HG02870 (cell line): Measurements from ENCODE around the gene PLXDC1.

Experiments used
- ATAC-seq: cut with Tn5 transposase; IDR thresholded peaks from one replicate; pipeline ENCODE4 v1.9.1; 2021; ENCODE audit warnings: mild to moderate bottlenecking, moderate library complexity; ENCODE audit not compliant: unreplicated experiment

PLXDC1 gene

GRCh38 chr17:39158623-39159022 lies 7.2 kb upstream of the PLXDC1 start:
- no peak for ATAC-seq

- no peak for ATAC-seq
Measured at GRCh38 chr17:39156491-39156890, 5.1 kb upstream of the PLXDC1 start.

GRCh38 chr17:39155654-39156053 lies 4.2 kb upstream of the PLXDC1 start:
- no peak for ATAC-seq

- ATAC-seq: peak; percentile 42
Measured at GRCh38 chr17:39153599-39154051, 2.2 kb upstream of the PLXDC1 start.

GRCh38 chr17:39151943-39152818 lies 744 bp upstream of the PLXDC1 start:
- ATAC-seq: no peak

- ATAC-seq: no peak
Measured at GRCh38 chr17:39150795-39151149, 665 bp downstream of the PLXDC1 start.

GRCh38 chr17:39150104-39150634 lies 1.3 kb downstream of the PLXDC1 start:
- ATAC-seq: no peak

GRCh38 chr17:39147221-39148185 lies 3.9 kb downstream of the PLXDC1 start:
- no peak for ATAC-seq

GRCh38 chr17:39146273-39146672 lies 5.2 kb downstream of the PLXDC1 start:
- ATAC-seq: no peak

- no peak for ATAC-seq
Measured at GRCh38 chr17:39145143-39145542, 6.3 kb downstream of the PLXDC1 start.

GRCh38 chr17:39144416-39144840 lies 7.0 kb downstream of the PLXDC1 start:
- ATAC-seq: no peak

- ATAC-seq: no peak
Measured at GRCh38 chr17:39143552-39144093, 7.8 kb downstream of the PLXDC1 start.

GRCh38 chr17:39141915-39142664 lies 9.3 kb downstream of the PLXDC1 start:
- no peak for ATAC-seq

- ATAC-seq: no peak
Measured at GRCh38 chr17:39141294-39141693, 10.1 kb downstream of the PLXDC1 start.

- no peak for ATAC-seq
Measured at GRCh38 chr17:39139561-39139960, 11.9 kb downstream of the PLXDC1 start.

- no peak for ATAC-seq
Measured at GRCh38 chr17:39139161-39139511, 12.3 kb downstream of the PLXDC1 start.

- ATAC-seq: no peak
Measured at GRCh38 chr17:39138431-39139160, 12.8 kb downstream of the PLXDC1 start.

GRCh38 chr17:39134878-39135277 lies 16.6 kb downstream of the PLXDC1 start:
- ATAC-seq: no peak

- ATAC-seq: no peak
Measured at GRCh38 chr17:39132192-39132610, 19.2 kb downstream of the PLXDC1 start.

GRCh38 chr17:39131616-39132015 lies 19.8 kb downstream of the PLXDC1 start:
- ATAC-seq: no peak
